ENCODE measurements around the gene PSMD11. TPM values are rescaled to one million over a fixed set of nuclear protein-coding genes. Genes with fewer than 3 reads are reported as not detected.
"Not testable (repeated sequence)": the region's sequence is repeated elsewhere in the genome, so short reads cannot be mapped to it uniquely, and the experiment has no call there.

PSMD11 gene
- total RNA-seq, 1 donor from 2014 or later = 110 TPM

- H3K9me3 Mint-ChIP-seq (ENCODE audit: unreplicated experiment) = no peaks in the 10 kb centered on the region
- H3K36me3 Mint-ChIP-seq (ENCODE audit: low read depth, unreplicated experiment) = peaks cover 4% of the 10 kb centered on the region
- H3K4me1 Mint-ChIP-seq (ENCODE audit: unreplicated experiment) = peaks cover 16% of the 10 kb centered on the region
- peak overlapping the region; percentile 85 for H3K4me3 Mint-ChIP-seq (ENCODE audit: unreplicated experiment)
- H3K27me3 Mint-ChIP-seq (ENCODE audit: unreplicated experiment) = peaks cover 3% of the 10 kb centered on the region
- peak overlapping the region; percentile 93 for H3K27ac Mint-ChIP-seq (ENCODE audit: unreplicated experiment)
- DNase-seq (ENCODE audit: low spot score) = no peak
- TF ChIP-seq CTCF (IDR thresholded peaks at IDR 0.05; ENCODE audit: unreplicated experiment) = no peak
Observed at GRCh38 chr17:32445497-32445896, 1.2 kb downstream of the PSMD11 start.

GRCh38 chr17:32445971-32446370 is 1.7 kb downstream of the PSMD11 start:
- DNase-seq (ENCODE audit: low spot score) = no peak
- H3K27me3 Mint-ChIP-seq (ENCODE audit: unreplicated experiment) = peaks cover 3% of the 10 kb centered on the region

GRCh38 chr17:32446949-32447348 is 2.6 kb downstream of the PSMD11 start:
- Mint-ChIP-seq H3K27ac (ENCODE audit: unreplicated experiment) (peak overlapping the region; percentile 27), H3K9me3 (ENCODE audit: unreplicated experiment) (no peaks in the 10 kb centered on the region), H3K36me3 (ENCODE audit: low read depth, unreplicated experiment) (peaks cover 7% of the 10 kb centered on the region), H3K27me3 (ENCODE audit: unreplicated experiment) (peaks cover 3% of the 10 kb centered on the region), H3K4me3 (ENCODE audit: unreplicated experiment) (peak overlapping the region; percentile 32), H3K4me1 (ENCODE audit: unreplicated experiment) (peaks cover 16% of the 10 kb centered on the region)
- no peak for DNase-seq (ENCODE audit: low spot score)
- TF ChIP-seq CTCF (IDR thresholded peaks at IDR 0.05; ENCODE audit: unreplicated experiment) = no peak

More at GRCh38 chr17:32445971-32446370, 1.7 kb downstream of the PSMD11 start:
- H3K27ac Mint-ChIP-seq (ENCODE audit: unreplicated experiment) = no peak overlapping the region
- no peak for TF ChIP-seq CTCF (IDR thresholded peaks at IDR 0.05; ENCODE audit: unreplicated experiment)
- H3K9me3 Mint-ChIP-seq (ENCODE audit: unreplicated experiment) = no peaks in the 10 kb centered on the region
- H3K4me3 Mint-ChIP-seq (ENCODE audit: unreplicated experiment) = peak overlapping the region; percentile 85
- peaks cover 16% of the 10 kb centered on the region for H3K4me1 Mint-ChIP-seq (ENCODE audit: unreplicated experiment)
- peaks cover 5% of the 10 kb centered on the region for H3K36me3 Mint-ChIP-seq (ENCODE audit: low read depth, unreplicated experiment)

GRCh38 chr17:32449963-32450362 is 5.7 kb downstream of the PSMD11 start:
- Mint-ChIP-seq H3K4me3 (ENCODE audit: unreplicated experiment) (no peak overlapping the region), H3K27me3 (ENCODE audit: unreplicated experiment) (peaks cover 1% of the 10 kb centered on the region), H3K36me3 (ENCODE audit: low read depth, unreplicated experiment) (peaks cover 10% of the 10 kb centered on the region)

GRCh38 chr17:32450379-32450778 is 6.1 kb downstream of the PSMD11 start:
- H3K4me1 Mint-ChIP-seq (ENCODE audit: unreplicated experiment); H3K4me3 Mint-ChIP-seq (ENCODE audit: unreplicated experiment); H3K27me3 Mint-ChIP-seq (ENCODE audit: unreplicated experiment); DNase-seq (ENCODE audit: low spot score); H3K9me3 Mint-ChIP-seq (ENCODE audit: unreplicated experiment); H3K27ac Mint-ChIP-seq (ENCODE audit: unreplicated experiment): not testable (repeated sequence)
- H3K36me3 Mint-ChIP-seq (ENCODE audit: low read depth, unreplicated experiment) = peaks cover 13% of the 10 kb centered on the region

More at GRCh38 chr17:32449963-32450362, 5.7 kb downstream of the PSMD11 start:
- no peaks in the 10 kb centered on the region for H3K9me3 Mint-ChIP-seq (ENCODE audit: unreplicated experiment)
- H3K4me1 Mint-ChIP-seq (ENCODE audit: unreplicated experiment) = peaks cover 11% of the 10 kb centered on the region
- no peak overlapping the region for H3K27ac Mint-ChIP-seq (ENCODE audit: unreplicated experiment)
- DNase-seq (ENCODE audit: low spot score) = no peak
- no peak for TF ChIP-seq CTCF (IDR thresholded peaks at IDR 0.05; ENCODE audit: unreplicated experiment)
